Natural killer cell (primary cell): ENCODE results near the gene ECI2. TPM values are rescaled to one million over a fixed set of nuclear protein-coding genes. Genes with fewer than 3 reads are reported as not detected.

Source experiments
- ATAC-seq, 3 donors: fragments of 150-1000 bp in 2 of 3; fragments of 200-7000 bp in 1 of 3; cut with Tn5 transposase; 1 replicate in 1 of 3; 2 replicates in 2 of 3; pipeline ENCODE4 v1.10.0; 2021; ENCODE audit warnings: mild to moderate bottlenecking in 2 of 3, moderate library complexity in 2 of 3
- DNase-seq, 2 donors: peaks; one replicate each; pipeline versions ENCODE4 v3.0.0 to v3.0.0-alpha.2; 2013 to 2021; ENCODE audit warnings: mixed read lengths in 1 of 2
- H3K27ac ChIP-seq: one replicate; pipeline ENCODE4 v1.5.1; 2013; ENCODE audit warnings: mild to moderate bottlenecking, low read length
- H3K27me3 ChIP-seq: one replicate; pipeline ENCODE4 v1.6.1; 2013; ENCODE audit warnings: low read length; ENCODE audit not compliant: control insufficient read depth, insufficient read depth
- H3K36me3 ChIP-seq: one replicate; pipeline ENCODE4 v1.6.1; 2013; ENCODE audit warnings: low read length; ENCODE audit not compliant: control insufficient read depth, insufficient read depth
- H3K4me1 ChIP-seq: one replicate; pipeline ENCODE4 v1.6.1; 2013; ENCODE audit warnings: low read length; ENCODE audit not compliant: control insufficient read depth, insufficient read depth
- H3K4me3 ChIP-seq: one replicate; pipeline ENCODE4 v1.5.1; 2013; ENCODE audit warnings: low read length
- H3K9me3 ChIP-seq: one replicate; pipeline ENCODE4 v1.6.1; 2013; ENCODE audit warnings: low read length; ENCODE audit not compliant: control insufficient read depth, insufficient read depth
- H3K27ac Mint-ChIP-seq, 2 donors: one replicate each; pipeline ENCODE4 v1.8.0; 2022; ENCODE audit warnings: mild to moderate bottlenecking in 2 of 2, mixed read lengths in 2 of 2, moderate library complexity in 1 of 2
- H3K27me3 Mint-ChIP-seq, 2 donors: one replicate each; pipeline ENCODE4 v1.8.0; 2022; ENCODE audit warnings: low read depth in 2 of 2, mixed read lengths in 2 of 2
- H3K36me3 Mint-ChIP-seq: one replicate; pipeline ENCODE4 v1.8.0; 2022; ENCODE audit warnings: mixed read lengths
- H3K4me1 Mint-ChIP-seq, 2 donors: one replicate each; pipeline ENCODE4 v1.8.0; 2022; ENCODE audit warnings: mixed read lengths in 2 of 2
- H3K4me3 Mint-ChIP-seq: one replicate; pipeline ENCODE4 v1.8.0; 2022; ENCODE audit warnings: mild to moderate bottlenecking, moderate library complexity, mixed read lengths
- H3K9me3 Mint-ChIP-seq, 2 donors: one replicate each; pipeline ENCODE4 v1.8.0; 2022; ENCODE audit warnings: mixed read lengths in 2 of 2
- WGBS: methylation state at CpG from one replicate; pipeline ENCODE4 v1.1.7; 2013; ENCODE audit warnings: missing lambda C conversion rate; ENCODE audit not compliant: insufficient coverage; 5-methylcytosine and 5-hydroxymethylcytosine counted together
- intact Hi-C: fragments of 100-400 bp; cut with micrococcal nuclease; formaldehyde crosslinking; loops from one replicate; pipeline ENCODE4 v1.14.2; 2022
- total RNA-seq, 4 donors: library from RNA; stranded (reverse); fragments of 120-200 nt in 1 of 4; gene quantifications; one replicate each; pipeline versions ENCODE4 v1.2.3 to v1.2.4, GENCODE V29; 2013 to 2022
- TF ChIP-seq, protein P1 (sequence below): fragments of 200-600 bp; IDR thresholded peaks from one replicate; pipeline ENCODE4 v1.8.0; 2022; ENCODE audit warnings: antibody characterized with exemption

ECI2 gene, protein sequence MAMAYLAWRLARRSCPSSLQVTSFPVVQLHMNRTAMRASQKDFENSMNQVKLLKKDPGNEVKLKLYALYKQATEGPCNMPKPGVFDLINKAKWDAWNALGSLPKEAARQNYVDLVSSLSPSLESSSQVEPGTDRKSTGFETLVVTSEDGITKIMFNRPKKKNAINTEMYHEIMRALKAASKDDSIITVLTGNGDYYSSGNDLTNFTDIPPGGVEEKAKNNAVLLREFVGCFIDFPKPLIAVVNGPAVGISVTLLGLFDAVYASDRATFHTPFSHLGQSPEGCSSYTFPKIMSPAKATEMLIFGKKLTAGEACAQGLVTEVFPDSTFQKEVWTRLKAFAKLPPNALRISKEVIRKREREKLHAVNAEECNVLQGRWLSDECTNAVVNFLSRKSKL
- 10 to 100 TPM; 17.2 to 21.6 (median 19.6) TPM for total RNA-seq
- 39.0 TPM for total RNA-seq (2013)

DNA sequence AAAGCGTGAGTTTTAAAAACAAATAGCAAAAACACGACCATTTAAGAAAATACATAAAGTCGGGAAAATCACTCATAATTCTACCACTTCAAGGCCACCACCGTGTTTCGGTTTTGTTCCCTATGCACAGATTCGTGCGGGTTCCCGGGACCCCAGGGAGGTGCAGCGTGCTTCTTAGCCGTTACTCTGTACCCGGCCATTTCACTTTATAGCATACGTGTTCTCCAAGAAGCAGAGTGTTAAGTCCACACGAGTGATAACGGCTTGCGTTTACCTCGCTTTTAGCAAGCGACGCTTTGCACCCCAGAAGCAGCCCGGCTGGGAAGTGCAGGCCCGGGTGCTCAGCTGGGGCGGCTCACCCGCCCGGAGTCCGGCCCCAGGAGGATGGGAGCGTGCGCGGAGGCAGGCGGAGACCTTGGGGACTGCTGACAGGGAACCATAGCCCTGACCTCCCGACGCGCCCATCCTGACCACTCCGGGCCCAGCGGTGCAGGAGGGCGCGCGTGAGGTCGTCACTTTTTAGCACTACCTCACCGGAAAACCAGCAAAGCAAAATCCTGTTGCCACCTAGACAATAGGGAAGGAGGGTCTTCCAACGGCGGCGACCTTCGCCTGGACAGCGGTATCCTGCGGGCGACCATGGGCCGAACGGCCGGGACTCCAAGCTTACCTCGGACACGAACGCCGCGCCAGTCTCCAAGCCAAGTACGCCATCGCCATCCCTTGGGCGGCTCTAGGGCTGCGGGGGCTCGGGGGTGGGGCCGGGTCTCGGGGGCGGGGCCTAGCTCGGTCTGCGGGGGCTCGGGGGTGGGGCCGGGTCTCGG lies at the start of gene ECI2:
ECI2 (minus strand) TSS at position 735 of the 824 bp plus-strand sequence; CDS start at position 720, 15 bp downstream.
- Histone ChIP-seq H3K4me3 (peak within 1 kb of the TSS; percentile 79), H3K4me1 (peaks cover 12% of the 10 kb centered on the region), H3K36me3 (peaks cover 7% of the 10 kb centered on the region), H3K27ac (peak within 1 kb of the TSS; percentile 81), H3K9me3 (no peaks in the 10 kb centered on the region), H3K27me3 (no peaks in the 10 kb centered on the region)
- TF ChIP-seq, protein P1, sequence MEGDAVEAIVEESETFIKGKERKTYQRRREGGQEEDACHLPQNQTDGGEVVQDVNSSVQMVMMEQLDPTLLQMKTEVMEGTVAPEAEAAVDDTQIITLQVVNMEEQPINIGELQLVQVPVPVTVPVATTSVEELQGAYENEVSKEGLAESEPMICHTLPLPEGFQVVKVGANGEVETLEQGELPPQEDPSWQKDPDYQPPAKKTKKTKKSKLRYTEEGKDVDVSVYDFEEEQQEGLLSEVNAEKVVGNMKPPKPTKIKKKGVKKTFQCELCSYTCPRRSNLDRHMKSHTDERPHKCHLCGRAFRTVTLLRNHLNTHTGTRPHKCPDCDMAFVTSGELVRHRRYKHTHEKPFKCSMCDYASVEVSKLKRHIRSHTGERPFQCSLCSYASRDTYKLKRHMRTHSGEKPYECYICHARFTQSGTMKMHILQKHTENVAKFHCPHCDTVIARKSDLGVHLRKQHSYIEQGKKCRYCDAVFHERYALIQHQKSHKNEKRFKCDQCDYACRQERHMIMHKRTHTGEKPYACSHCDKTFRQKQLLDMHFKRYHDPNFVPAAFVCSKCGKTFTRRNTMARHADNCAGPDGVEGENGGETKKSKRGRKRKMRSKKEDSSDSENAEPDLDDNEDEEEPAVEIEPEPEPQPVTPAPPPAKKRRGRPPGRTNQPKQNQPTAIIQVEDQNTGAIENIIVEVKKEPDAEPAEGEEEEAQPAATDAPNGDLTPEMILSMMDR, result no peak
- Mint-ChIP-seq H3K36me3 (peaks cover 6% of the 10 kb centered on the region), H3K4me1 (peaks cover 19 to 26% of the 10 kb centered on the region in 2 donors), H3K27ac (peak within 1 kb of the TSS; percentile 79 to 94), H3K4me3 (peak within 1 kb of the TSS; percentile 94), H3K27me3 (peaks cover 5 to 19% of the 10 kb centered on the region in 2 donors), H3K9me3 (no peaks in the 10 kb centered on the region)
- intact Hi-C loops, result loop anchor here (1.0 to 10.0 kb wide), 3 partner anchors 76 to 640 kb away; partner anchors contain the start of gene CDYL
- DNase-seq, result peak; percentile 59 to 71
- peak; percentile 25 to 38 (median 36) for ATAC-seq
- under 1% methylated on average over 66 of the region's 66 CpGs for WGBS

DNA sequence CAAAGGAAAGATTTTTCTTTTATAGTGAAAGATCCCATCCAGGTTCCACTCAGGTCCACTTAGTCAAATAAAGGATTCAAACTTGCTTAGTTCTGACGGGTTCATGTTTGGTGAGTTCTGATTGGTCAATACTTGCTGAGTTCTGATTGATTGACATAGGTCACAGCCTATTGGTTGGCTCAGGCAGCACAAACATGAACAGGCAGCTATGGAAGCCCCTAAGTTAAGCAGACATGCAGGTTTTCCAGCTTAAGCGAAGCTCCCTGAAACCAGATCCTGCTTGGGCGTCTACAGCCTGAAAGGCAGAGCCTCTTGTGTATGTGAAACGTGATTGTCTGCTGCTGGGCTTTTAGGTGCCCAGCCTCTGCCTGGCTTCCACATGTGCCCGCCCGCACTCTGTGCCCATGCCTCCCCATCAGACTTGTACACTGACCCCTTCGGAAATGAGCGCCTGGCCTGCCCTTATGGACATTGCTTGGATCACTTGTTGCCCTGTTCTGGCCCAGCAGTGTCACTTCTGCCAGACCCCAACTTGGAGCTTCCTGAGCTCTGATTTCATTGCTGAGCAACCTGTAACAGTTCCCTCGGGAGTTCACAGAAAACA lies 45.4 kb upstream of the ECI2 start:
- H3K4me3 Mint-ChIP-seq, result no peak overlapping the region
- 88% methylated on average over 9 of the region's 9 CpGs for WGBS
- ATAC-seq (no peak), DNase-seq (peak in 1 of 2 donors; percentile 25)
- peaks cover 12 to 32% of the 10 kb centered on the region in 2 donors for H3K27me3 Mint-ChIP-seq
- no peaks in the 10 kb centered on the region for H3K9me3 ChIP-seq
- H3K27me3 ChIP-seq, result peaks cover 2% of the 10 kb centered on the region
- H3K4me3 ChIP-seq, result no peak overlapping the region
- H3K9me3 Mint-ChIP-seq, result no peaks in the 10 kb centered on the region
- H3K4me1 Mint-ChIP-seq, result no peaks in the 10 kb centered on the region
- no peaks in the 10 kb centered on the region for H3K36me3 ChIP-seq
- H3K36me3 Mint-ChIP-seq, result no peaks in the 10 kb centered on the region
- TF ChIP-seq, protein P1, result no peak
- intact Hi-C loops, result no loop called here
- no peaks in the 10 kb centered on the region for H3K4me1 ChIP-seq
- no peak overlapping the region for H3K27ac ChIP-seq
- no peak overlapping the region for H3K27ac Mint-ChIP-seq

DNA sequence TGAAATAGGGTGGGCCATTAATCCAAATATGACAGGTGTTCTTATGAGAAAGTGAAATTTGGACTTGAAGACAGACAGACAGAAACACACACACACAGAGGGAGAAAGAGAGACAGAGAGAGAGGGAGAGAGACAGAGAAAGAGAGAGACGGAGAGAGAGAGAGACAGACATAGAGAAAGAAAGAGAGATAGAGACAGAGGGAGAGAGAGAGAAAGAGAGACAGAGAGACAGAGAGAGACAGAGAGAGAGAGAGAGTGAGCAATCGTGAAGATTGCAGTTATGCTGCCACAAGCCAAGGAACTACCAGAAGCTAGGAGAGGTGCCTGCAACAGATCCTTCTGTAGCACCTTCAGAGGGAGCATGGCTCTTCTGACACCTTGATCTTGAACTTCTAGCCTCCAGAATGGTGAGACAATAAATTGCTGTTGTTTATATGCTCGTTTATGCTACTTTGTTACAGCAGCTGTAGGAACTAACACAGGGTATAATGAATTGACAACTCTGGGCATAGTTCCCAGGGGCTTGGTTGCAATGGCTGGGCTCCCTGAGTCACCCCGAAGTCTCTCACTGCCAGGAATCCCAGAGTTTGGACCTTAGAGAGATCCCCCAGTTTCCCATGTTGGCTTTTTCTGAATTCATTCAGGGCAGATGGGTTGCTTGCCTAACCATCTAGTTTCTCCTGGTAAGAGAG lies 44.7 kb upstream of the ECI2 start:
- H3K36me3 ChIP-seq, result no peaks in the 10 kb centered on the region
- H3K9me3 Mint-ChIP-seq, result no peaks in the 10 kb centered on the region
- H3K4me1 ChIP-seq, result no peaks in the 10 kb centered on the region
- H3K27me3 ChIP-seq, result peaks cover 2% of the 10 kb centered on the region
- H3K4me3 ChIP-seq, result no peak overlapping the region
- no peak overlapping the region for H3K4me3 Mint-ChIP-seq
- TF ChIP-seq, protein P1, result no peak
- intact Hi-C loops, result no loop called here
- H3K27ac ChIP-seq, result no peak overlapping the region
- no peaks in the 10 kb centered on the region for H3K4me1 Mint-ChIP-seq
- no peak for DNase-seq
- H3K36me3 Mint-ChIP-seq, result no peaks in the 10 kb centered on the region
- WGBS, result 88% methylated on average over 4 of the region's 4 CpGs
- H3K27me3 Mint-ChIP-seq, result peaks cover 12 to 25% of the 10 kb centered on the region in 2 donors
- H3K9me3 ChIP-seq, result no peaks in the 10 kb centered on the region
- H3K27ac Mint-ChIP-seq, result no peak overlapping the region
- no peak for ATAC-seq
